Breast epithelium (tissue), 4 donors: ENCODE results near the gene SOCS7. TPM values are rescaled to one million over a fixed set of nuclear protein-coding genes. Genes with fewer than 3 reads are reported as not detected.

ENCODE experiments used
- DNase-seq, 2 donors: peaks; one replicate each; pipeline ENCODE4 v3.0.0-alpha.2; 2019; ENCODE audit warnings: low spot score in 2 of 2
- H3K27ac ChIP-seq, 2 donors: fragments of 200-600 bp; sonication (generic) in 1 of 2; one replicate each; pipeline ENCODE4 v1.5.1; 2016 to 2019; ENCODE audit warnings: mild to moderate bottlenecking in 1 of 2
- H3K27me3 ChIP-seq, 2 donors: fragments of 200-600 bp; sonication (generic) in 1 of 2; one replicate each; pipeline versions ENCODE4 v1.5.1 to v1.6.0; 2017 to 2019; ENCODE audit warnings: control low read depth in 1 of 2, mild to moderate bottlenecking in 1 of 2
- H3K36me3 ChIP-seq: fragments of 200-600 bp; one replicate; pipeline ENCODE4 v1.5.1; 2019
- H3K4me1 ChIP-seq, 2 donors: fragments of 200-600 bp; sonication (generic); one replicate each; pipeline ENCODE4 v1.5.1; 2016 to 2019; ENCODE audit warnings: control low read depth in 1 of 2
- H3K4me3 ChIP-seq, 3 donors: fragments of 200-600 bp; sonication (generic); 1 replicate in 2 of 3; 2 replicates in 1 of 3; pipeline ENCODE4 v1.5.1; 2016 to 2019; ENCODE audit warnings: mild to moderate bottlenecking in 3 of 3, moderate library complexity in 2 of 3
- H3K9me3 ChIP-seq, 2 donors: fragments of 200-600 bp; sonication (generic) in 1 of 2; one replicate each; pipeline ENCODE4 v1.5.1; 2016 to 2019; ENCODE audit warnings: control low read depth in 1 of 2
- CTCF ChIP-seq, 3 donors: fragments of 450-650 bp; IDR thresholded peaks; one replicate each; pipeline ENCODE4 v1.5.1; 2016 to 2017; ENCODE audit warnings: antibody characterized with exemption in 3 of 3, mild to moderate bottlenecking in 3 of 3, moderate library complexity in 3 of 3
- POLR2A ChIP-seq: fragments of 450-650 bp; IDR thresholded peaks from one replicate; pipeline ENCODE4 v1.6.1; 2016; ENCODE audit warnings: antibody characterized with exemption, mild to moderate bottlenecking, moderate library complexity
- POLR2AphosphoS5 ChIP-seq, 3 donors: sonication (generic); formaldehyde crosslinking; IDR thresholded peaks; one replicate each; pipeline ENCODE4 v1.6.1; 2017; ENCODE audit warnings: antibody characterized with exemption in 3 of 3
- intact Hi-C: fragments of 100-400 bp; cut with DNase I; formaldehyde crosslinking; loops from one replicate; pipeline ENCODE4 v1.15.1; 2023; ENCODE audit warnings: low total_unique reads
- total RNA-seq, 3 donors: library from RNA; depleted of rRNA; stranded (reverse); fragments of >200 nt; gene quantifications; one replicate each; pipeline ENCODE4 v1.1.0, GENCODE V29; 2016

The SOCS7 gene
- total RNA-seq, 3 donors from 2014 or later: 9.9 to 24.0 (median 14.7) TPM

- DNase-seq: no peak
- Histone ChIP-seq H3K27ac (no peak overlapping the region), H3K27me3 (no peaks in the 10 kb centered on the region), H3K36me3 (peaks cover 4% of the 10 kb centered on the region), H3K4me3 (no peak overlapping the region), H3K9me3 (no peaks in the 10 kb centered on the region), H3K4me1 (no peaks in the 10 kb centered on the region)
- TF ChIP-seq POLR2A (no peak), CTCF (IDR thresholded peaks at IDR 0.05) (no peak), POLR2AphosphoS5 (IDR thresholded peaks at IDR 0.05) (no peak)
- intact Hi-C loops: no loop called here
These were observed 13.1 kb downstream of the SOCS7 start for GRCh38 chr17:38364741-38365140.

GRCh38 chr17:38369124-38369886 is 17.7 kb downstream of the SOCS7 start:
- no peak overlapping the region for H3K4me3 ChIP-seq
- no peaks in the 10 kb centered on the region for H3K9me3 ChIP-seq
- intact Hi-C loops: no loop called here
- no peak for DNase-seq
- peaks cover 4% of the 10 kb centered on the region for H3K36me3 ChIP-seq
- no peaks in the 10 kb centered on the region for H3K4me1 ChIP-seq
- no peaks in the 10 kb centered on the region for H3K27me3 ChIP-seq
- H3K27ac ChIP-seq: no peak overlapping the region
- TF ChIP-seq POLR2A (no peak), POLR2AphosphoS5 (IDR thresholded peaks at IDR 0.05) (no peak), CTCF (IDR thresholded peaks at IDR 0.05) (no peak)

- intact Hi-C loops: no loop called here
- H3K27ac ChIP-seq: no peak overlapping the region
- no peaks in the 10 kb centered on the region for H3K4me1 ChIP-seq
- H3K36me3 ChIP-seq: no peaks in the 10 kb centered on the region
- no peak for DNase-seq
- H3K4me3 ChIP-seq: no peak overlapping the region
- H3K27me3 ChIP-seq: no peaks in the 10 kb centered on the region
- H3K9me3 ChIP-seq: no peaks in the 10 kb centered on the region
- TF ChIP-seq CTCF (IDR thresholded peaks at IDR 0.05) (no peak), POLR2AphosphoS5 (IDR thresholded peaks at IDR 0.05) (no peak), POLR2A (no peak)
These were observed 27.8 kb downstream of the SOCS7 start for GRCh38 chr17:38379448-38379847.

- no peaks in the 10 kb centered on the region for H3K27me3 ChIP-seq
- no peaks in the 10 kb centered on the region for H3K4me1 ChIP-seq
- H3K4me3 ChIP-seq: no peak overlapping the region
- TF ChIP-seq CTCF (IDR thresholded peaks at IDR 0.05) (no peak), POLR2AphosphoS5 (IDR thresholded peaks at IDR 0.05) (no peak), POLR2A (no peak)
- peaks cover 9% of the 10 kb centered on the region for H3K36me3 ChIP-seq
- H3K9me3 ChIP-seq: no peaks in the 10 kb centered on the region
- H3K27ac ChIP-seq: no peak overlapping the region
- intact Hi-C loops: loop anchor here (5.0 kb wide), 1 partner anchor 717 kb away; no protein-coding TSS in a partner anchor
- DNase-seq: no peak
These were observed 43.4 kb downstream of the SOCS7 start for GRCh38 chr17:38395090-38395489.

- peaks cover 9% of the 10 kb centered on the region for H3K36me3 ChIP-seq
- no peak for DNase-seq
- H3K4me1 ChIP-seq: no peaks in the 10 kb centered on the region
- no peak overlapping the region for H3K4me3 ChIP-seq
- no peaks in the 10 kb centered on the region for H3K27me3 ChIP-seq
- intact Hi-C loops: loop anchor here (5.0 kb wide), 1 partner anchor 715 kb away; no protein-coding TSS in a partner anchor
- TF ChIP-seq POLR2A: no peak
- TF ChIP-seq POLR2AphosphoS5 (IDR thresholded peaks at IDR 0.05): no peak
- no peak for TF ChIP-seq CTCF (IDR thresholded peaks at IDR 0.05)
- no peak overlapping the region for H3K27ac ChIP-seq
- H3K9me3 ChIP-seq: no peaks in the 10 kb centered on the region
These were observed 45.6 kb downstream of the SOCS7 start for GRCh38 chr17:38397227-38397626.
